Mesothelial cell of epicardium (in vitro differentiated cells): ENCODE results near the gene CDHR1. TPM values are rescaled to one million over a fixed set of nuclear protein-coding genes. Genes with fewer than 3 reads are reported as not detected.

Source experiments
- DNase-seq, 2 experiments: peaks; one replicate each; pipeline ENCODE4 v3.0.0; 2021; ENCODE audit warnings: low spot score in 2 of 2; ENCODE audit not compliant: unreplicated experiment in 2 of 2
- H3K27ac Mint-ChIP-seq: 2 replicates; pipeline ENCODE4 v1.8.0; 2021; ENCODE audit warnings: mixed read lengths
- H3K27me3 Mint-ChIP-seq: 2 replicates; pipeline ENCODE4 v1.8.0; 2021; ENCODE audit warnings: low read depth, mixed read lengths
- H3K36me3 Mint-ChIP-seq: 2 replicates; pipeline ENCODE4 v1.8.0; 2021; ENCODE audit warnings: mixed read lengths
- H3K4me1 Mint-ChIP-seq: 2 replicates; pipeline ENCODE4 v1.8.0; 2021; ENCODE audit warnings: mixed read lengths
- H3K4me3 Mint-ChIP-seq: 2 replicates; pipeline ENCODE4 v1.8.0; 2021; ENCODE audit warnings: mild to moderate bottlenecking, moderate library complexity, mixed read lengths
- H3K9me3 Mint-ChIP-seq: 2 replicates; pipeline ENCODE4 v1.8.0; 2021; ENCODE audit warnings: mixed read lengths
- total RNA-seq: library from RNA; stranded (reverse); gene quantifications from 3 replicates; pipeline ENCODE4 v1.2.1, GENCODE V29; 2021
- TF ChIP-seq, protein P1 (sequence below): fragments of 200-600 bp; sonication (generic); IDR thresholded peaks from one replicate; pipeline ENCODE4 v1.5.0; 2021; ENCODE audit warnings: antibody characterized with exemption; ENCODE audit not compliant: unreplicated experiment

The CDHR1 gene
- total RNA-seq, 1 donor from 2014 or later = 0.25 TPM

DNA sequence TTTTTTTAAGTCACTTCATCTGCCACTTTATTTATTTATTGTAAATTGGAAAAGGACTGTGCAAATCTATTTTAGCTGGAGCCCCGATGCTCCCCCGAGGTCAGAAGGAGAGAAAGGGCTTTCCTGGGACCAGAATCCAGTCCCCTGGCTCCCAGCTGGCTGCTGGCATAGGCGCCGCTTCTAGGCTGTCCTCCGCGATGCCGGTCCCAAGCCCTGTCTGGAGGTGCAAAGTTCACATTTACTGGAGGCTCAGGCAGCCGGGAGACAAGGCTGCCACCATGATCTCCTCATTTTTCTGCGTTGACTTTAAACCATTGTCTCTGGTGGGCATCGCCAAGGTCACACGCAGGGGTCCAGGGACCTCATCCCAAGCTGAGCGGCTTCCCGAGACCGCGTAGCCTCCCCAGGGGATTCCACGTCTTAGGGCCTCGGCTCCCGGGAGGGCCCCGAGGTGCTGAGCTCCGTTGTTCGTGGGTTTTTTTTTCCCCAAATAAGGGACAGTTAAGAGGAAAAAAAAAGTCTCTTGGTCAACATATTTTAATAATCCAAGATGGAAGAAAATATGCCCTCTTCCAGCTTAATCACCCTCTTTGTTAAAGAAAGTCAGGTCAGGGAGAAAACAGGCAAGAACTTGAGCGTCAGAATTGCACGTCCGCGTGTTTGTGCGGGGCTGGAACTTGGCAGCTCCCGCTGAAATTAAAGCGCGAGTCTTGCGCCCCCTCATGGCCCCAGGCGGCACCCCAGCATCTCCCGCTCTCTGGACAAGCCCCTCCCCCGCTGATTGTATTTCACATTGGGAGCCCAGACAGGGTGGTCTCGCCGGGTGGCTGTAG lies 62.4 kb downstream of the CDHR1 start:
- Mint-ChIP-seq H3K4me3 (no peak overlapping the region), H3K27me3 (peaks cover 38% of the 10 kb centered on the region), H3K9me3 (no peaks in the 10 kb centered on the region), H3K4me1 (no peaks in the 10 kb centered on the region), H3K36me3 (no peaks in the 10 kb centered on the region), H3K27ac (no peak overlapping the region)
- peak in 1 of 2 experiments; percentile 50 for DNase-seq
- TF ChIP-seq, protein P1, sequence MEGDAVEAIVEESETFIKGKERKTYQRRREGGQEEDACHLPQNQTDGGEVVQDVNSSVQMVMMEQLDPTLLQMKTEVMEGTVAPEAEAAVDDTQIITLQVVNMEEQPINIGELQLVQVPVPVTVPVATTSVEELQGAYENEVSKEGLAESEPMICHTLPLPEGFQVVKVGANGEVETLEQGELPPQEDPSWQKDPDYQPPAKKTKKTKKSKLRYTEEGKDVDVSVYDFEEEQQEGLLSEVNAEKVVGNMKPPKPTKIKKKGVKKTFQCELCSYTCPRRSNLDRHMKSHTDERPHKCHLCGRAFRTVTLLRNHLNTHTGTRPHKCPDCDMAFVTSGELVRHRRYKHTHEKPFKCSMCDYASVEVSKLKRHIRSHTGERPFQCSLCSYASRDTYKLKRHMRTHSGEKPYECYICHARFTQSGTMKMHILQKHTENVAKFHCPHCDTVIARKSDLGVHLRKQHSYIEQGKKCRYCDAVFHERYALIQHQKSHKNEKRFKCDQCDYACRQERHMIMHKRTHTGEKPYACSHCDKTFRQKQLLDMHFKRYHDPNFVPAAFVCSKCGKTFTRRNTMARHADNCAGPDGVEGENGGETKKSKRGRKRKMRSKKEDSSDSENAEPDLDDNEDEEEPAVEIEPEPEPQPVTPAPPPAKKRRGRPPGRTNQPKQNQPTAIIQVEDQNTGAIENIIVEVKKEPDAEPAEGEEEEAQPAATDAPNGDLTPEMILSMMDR = peak; percentile 47

DNA sequence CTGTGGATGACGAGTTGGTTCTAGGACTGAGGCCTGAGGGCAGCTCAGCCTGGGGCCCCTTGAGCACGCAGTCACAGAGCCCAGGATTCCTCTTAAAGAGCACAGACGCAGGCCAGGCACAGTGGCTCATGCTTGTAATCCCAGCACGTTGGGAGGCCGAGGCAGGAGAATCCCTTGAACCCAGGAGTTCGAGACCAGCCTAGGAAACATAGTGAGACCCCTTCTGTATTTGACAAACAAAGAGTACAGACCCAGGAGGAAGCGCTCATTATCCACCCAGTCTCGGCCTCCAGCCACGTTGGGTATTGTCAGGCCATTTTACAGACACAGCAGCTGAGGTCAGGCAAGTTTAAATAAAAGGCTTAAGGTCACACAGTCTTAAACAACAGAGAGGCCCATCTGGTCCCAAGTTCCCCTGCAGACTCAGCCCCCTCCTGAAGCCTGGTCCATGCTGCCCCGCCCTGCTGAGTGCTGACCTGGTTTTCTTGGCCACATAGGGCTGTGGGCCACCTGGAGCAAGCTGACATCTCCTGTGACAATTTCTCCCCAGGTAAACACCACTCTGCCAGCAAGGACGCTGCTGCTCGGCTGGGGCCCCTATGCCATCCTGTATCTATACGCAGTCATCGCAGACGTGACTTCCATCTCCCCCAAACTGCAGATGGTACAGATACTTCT lies 63.1 kb downstream of the CDHR1 start:
- Mint-ChIP-seq H3K27me3 (peaks cover 40% of the 10 kb centered on the region), H3K27ac (no peak overlapping the region), H3K9me3 (no peaks in the 10 kb centered on the region), H3K36me3 (no peaks in the 10 kb centered on the region), H3K4me3 (no peak overlapping the region), H3K4me1 (no peaks in the 10 kb centered on the region)
- DNase-seq = no peak
- TF ChIP-seq, protein P1 = no peak

DNA sequence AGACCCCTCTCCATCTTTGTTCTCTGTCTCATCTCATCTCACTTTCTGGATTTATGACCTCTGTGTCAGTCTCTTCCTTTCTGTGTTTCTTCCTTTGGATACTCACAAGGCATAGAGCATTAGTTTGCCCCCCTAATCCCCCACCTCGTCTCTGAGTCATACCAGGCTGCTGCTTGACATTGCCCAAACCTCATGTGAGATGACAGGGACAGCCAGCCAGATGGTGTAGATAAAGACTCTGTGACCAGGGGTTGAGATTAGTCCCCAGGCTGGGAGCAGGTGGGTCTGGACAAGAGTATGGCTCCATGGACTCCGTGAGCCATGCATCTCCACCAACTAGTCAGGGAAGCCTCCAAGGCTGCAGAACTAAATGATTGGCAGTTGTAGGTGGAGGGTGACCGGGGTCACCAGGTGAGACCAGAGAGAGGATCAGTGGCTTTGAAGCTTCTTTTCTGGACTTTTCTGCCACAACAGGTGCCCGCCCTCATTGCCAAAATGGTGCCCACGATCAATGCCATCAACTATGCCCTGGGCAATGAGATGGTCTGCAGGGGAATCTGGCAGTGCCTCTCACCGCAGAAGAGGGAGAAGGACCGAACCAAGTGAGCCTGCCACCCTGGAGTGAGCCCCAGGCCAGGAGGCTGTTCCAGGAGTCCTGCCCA lies 63.8 kb downstream of the CDHR1 start:
- Mint-ChIP-seq H3K27me3 (peaks cover 41% of the 10 kb centered on the region), H3K9me3 (no peaks in the 10 kb centered on the region), H3K27ac (no peak overlapping the region), H3K4me3 (no peak overlapping the region), H3K36me3 (no peaks in the 10 kb centered on the region), H3K4me1 (no peaks in the 10 kb centered on the region)
- TF ChIP-seq, protein P1 = no peak
- no peak for DNase-seq

DNA sequence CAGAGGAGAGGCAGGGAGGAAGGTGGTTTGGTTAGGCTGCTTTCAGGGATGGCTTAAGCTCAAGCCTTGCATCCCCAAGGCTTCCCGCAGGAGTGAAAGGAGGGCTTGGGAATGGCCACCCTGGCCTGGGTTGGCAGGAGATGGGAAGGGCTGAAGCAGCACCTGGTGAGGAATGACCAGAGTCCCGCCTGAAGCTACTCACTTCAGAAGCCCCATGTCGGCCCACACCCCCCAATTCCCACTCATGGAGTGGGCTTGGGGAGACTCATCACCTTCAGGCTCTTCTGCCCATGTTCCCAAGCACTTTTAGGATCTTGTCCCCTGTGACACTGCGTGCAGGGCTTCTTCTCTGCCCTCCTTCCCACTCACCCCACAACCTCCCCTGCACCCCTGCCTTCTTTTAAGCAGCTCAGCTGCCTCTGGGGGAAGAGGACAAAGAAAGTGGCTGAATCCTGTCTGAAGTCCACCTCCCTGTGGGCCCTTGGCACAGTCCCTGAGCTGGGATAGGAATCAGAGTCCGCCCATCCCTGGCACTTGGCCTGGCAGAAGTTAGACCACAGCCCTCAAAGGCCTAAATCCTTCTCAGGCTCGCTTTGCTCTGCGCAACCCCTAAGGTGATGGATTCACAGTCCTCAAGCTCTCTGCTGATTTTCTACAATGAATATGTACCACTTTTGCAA lies 67.0 kb downstream of the CDHR1 start:
- TF ChIP-seq, protein P1 = no peak
- Mint-ChIP-seq H3K4me1 (no peaks in the 10 kb centered on the region), H3K27me3 (peaks cover 49% of the 10 kb centered on the region), H3K27ac (no peak overlapping the region), H3K36me3 (no peaks in the 10 kb centered on the region), H3K9me3 (no peaks in the 10 kb centered on the region), H3K4me3 (no peak overlapping the region)
- no peak for DNase-seq

DNA sequence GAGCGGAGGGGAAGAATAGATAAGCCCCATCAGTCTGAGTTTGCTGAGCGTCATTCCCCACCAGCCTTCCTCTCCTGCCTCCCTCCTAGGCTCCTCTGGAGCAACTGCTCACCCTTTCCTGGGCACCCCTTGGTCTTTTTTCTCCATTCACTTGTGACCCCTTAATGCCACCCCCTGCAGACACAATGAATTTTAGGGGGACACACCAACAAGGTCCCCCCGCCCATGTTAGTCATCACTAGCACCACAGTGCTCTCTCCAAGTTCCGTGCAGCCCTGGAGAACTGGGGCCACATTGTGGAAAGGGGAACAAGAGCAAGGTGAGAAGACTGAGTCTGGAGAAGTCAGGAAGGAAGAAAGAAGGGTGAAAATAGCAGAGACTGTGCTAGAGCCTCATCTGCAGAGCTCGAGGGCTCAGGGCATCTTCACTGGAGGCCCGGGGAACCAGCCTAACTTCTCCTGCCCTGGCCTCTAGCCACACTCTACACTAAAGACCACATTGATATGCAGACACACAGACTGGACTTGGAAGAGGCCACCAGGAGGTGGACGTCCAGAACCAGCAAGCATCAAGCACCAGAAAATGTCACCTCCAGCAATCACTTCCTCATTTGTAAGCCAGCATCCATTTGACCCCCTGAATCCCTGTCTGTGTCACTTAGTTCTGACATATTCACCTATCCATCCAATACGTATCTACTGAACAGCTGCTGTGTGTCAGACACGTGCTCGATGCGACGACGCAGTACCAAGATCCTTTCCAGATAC lies 68.0 kb downstream of the CDHR1 start:
- H3K9me3 Mint-ChIP-seq = no peaks in the 10 kb centered on the region
- H3K27me3 Mint-ChIP-seq = peaks cover 44% of the 10 kb centered on the region
- no peak for DNase-seq
- H3K36me3 Mint-ChIP-seq = no peaks in the 10 kb centered on the region
- no peak overlapping the region for H3K27ac Mint-ChIP-seq
- TF ChIP-seq, protein P1 = no peak
- H3K4me1 Mint-ChIP-seq = no peaks in the 10 kb centered on the region
- no peak overlapping the region for H3K4me3 Mint-ChIP-seq
